WTC11 (cell line): ENCODE measurements around the gene GRM8. TPM values are rescaled to one million over a fixed set of nuclear protein-coding genes. Genes with fewer than 3 reads are reported as not detected.

Experiments used
- ATAC-seq: fragments of 200-7000 bp; cut with Tn5 transposase; 2 replicates; pipeline ENCODE4 v1.10.0; 2021; ENCODE audit warnings: mild to moderate bottlenecking, moderate library complexity
- CTCF ChIA-PET: fragments of 300-600 bp; sonication (Branson Sonifier 250); formaldehyde crosslinking; loops from one replicate; lab custom pipeline; 2021; ENCODE audit warnings: antibody characterized with exemption; lab: Charles Lee
- POLR2A ChIA-PET: fragments of 350-600 bp; sonication (Branson Sonifier 250); formaldehyde crosslinking; loops from one replicate; lab custom pipeline; 2021; ENCODE audit warnings: antibody characterized with exemption; lab: Charles Lee
- DNase-seq: peaks from one replicate; pipeline ENCODE4 v3.0.0; 2021; ENCODE audit warnings: low spot score
- H3K27ac Mint-ChIP-seq: 2 replicates; pipeline ENCODE4 v1.8.0; 2021; ENCODE audit warnings: mixed read lengths
- H3K27me3 Mint-ChIP-seq: 2 replicates; pipeline ENCODE4 v1.8.0; 2021; ENCODE audit warnings: low read depth, mild to moderate bottlenecking, moderate library complexity, mixed read lengths
- H3K36me3 Mint-ChIP-seq: 2 replicates; pipeline ENCODE4 v1.8.0; 2021; ENCODE audit warnings: mixed read lengths
- H3K4me1 Mint-ChIP-seq: 2 replicates; pipeline ENCODE4 v1.8.0; 2022; ENCODE audit warnings: mixed read lengths
- H3K4me3 Mint-ChIP-seq: 2 replicates; pipeline ENCODE4 v1.8.0; 2021; ENCODE audit warnings: mild to moderate bottlenecking, moderate library complexity, mixed read lengths
- H3K9me3 Mint-ChIP-seq: 2 replicates; pipeline ENCODE4 v1.8.0; 2021; ENCODE audit warnings: mixed read lengths
- HMGXB4 ChIP-seq: sonication (generic); formaldehyde crosslinking; IDR thresholded peaks from 2 replicates; pipeline ENCODE4 v1.8.1; 2023; ENCODE audit warnings: mild to moderate bottlenecking, moderate library complexity, missing genetic modification reagents
- JUN ChIP-seq: sonication (generic); formaldehyde crosslinking; IDR thresholded peaks from 2 replicates; pipeline ENCODE4 v1.8.0; 2023; ENCODE audit warnings: mild to moderate bottlenecking, missing genetic modification reagents
- MAX ChIP-seq: sonication (generic); formaldehyde crosslinking; IDR thresholded peaks from 2 replicates; pipeline ENCODE4 v1.8.0; 2022; ENCODE audit warnings: mild to moderate bottlenecking, missing genetic modification reagents
- NR1H2 ChIP-seq: sonication (generic); formaldehyde crosslinking; IDR thresholded peaks from 2 replicates; pipeline ENCODE4 v1.9.0; 2021; ENCODE audit warnings: mild to moderate bottlenecking, moderate library complexity, missing genetic modification reagents
- SMAD3 ChIP-seq: sonication (generic); formaldehyde crosslinking; IDR thresholded peaks from 2 replicates; pipeline ENCODE4 v1.8.0; 2022; ENCODE audit warnings: missing genetic modification reagents, mild to moderate bottlenecking, borderline replicate concordance
- STAT6 ChIP-seq: sonication (generic); formaldehyde crosslinking; conservative IDR thresholded peaks from 2 replicates; pipeline ENCODE4 v1.8.1; 2023; ENCODE audit warnings: mild to moderate bottlenecking, low read depth, missing genetic modification reagents, moderate library complexity
- TCF7 ChIP-seq: sonication (generic); formaldehyde crosslinking; IDR thresholded peaks from 2 replicates; pipeline ENCODE4 v1.8.0; 2022; ENCODE audit warnings: mild to moderate bottlenecking, low read depth, missing genetic modification reagents, moderate library complexity
- USF2 ChIP-seq: sonication (generic); formaldehyde crosslinking; IDR thresholded peaks from 2 replicates; pipeline ENCODE4 v1.8.1; 2023; ENCODE audit warnings: mild to moderate bottlenecking, missing genetic modification reagents, moderate library complexity
- ZBTB43 ChIP-seq: sonication (generic); formaldehyde crosslinking; IDR thresholded peaks from 2 replicates; pipeline ENCODE4 v1.8.1; 2023; ENCODE audit warnings: mild to moderate bottlenecking, missing genetic modification reagents
- ZNF425 ChIP-seq: fragments of 250-450 bp; sonication (Bioruptor Pico); conservative IDR thresholded peaks from 2 replicates; pipeline ENCODE4 v1.9.0; 2021; ENCODE audit warnings: mild to moderate bottlenecking
- ZNF512 ChIP-seq: sonication (generic); formaldehyde crosslinking; IDR thresholded peaks from 2 replicates; pipeline ENCODE4 v1.8.1; 2022; ENCODE audit warnings: missing genetic modification reagents, borderline replicate concordance
- total RNA-seq: library from RNA; stranded (reverse); gene quantifications from 3 replicates; pipeline ENCODE4 v1.2.3, GENCODE V29; 2021
- TF ChIP-seq, protein P1 (sequence below): sonication (generic); formaldehyde crosslinking; IDR thresholded peaks from 2 replicates; pipeline ENCODE4 v1.8.0; 2023; ENCODE audit warnings: missing genetic modification reagents
- TF ChIP-seq, protein P2 (sequence below): fragments of 250-450 bp; sonication (Bioruptor Pico); IDR thresholded peaks from 2 replicates; pipeline ENCODE4 v1.9.0; 2021; ENCODE audit warnings: mild to moderate bottlenecking
- TF ChIP-seq, protein P3 (sequence below): fragments of 250-450 bp; sonication (Bioruptor Pico); IDR thresholded peaks from 2 replicates; pipeline ENCODE4 v1.9.0; 2021; ENCODE audit warnings: mild to moderate bottlenecking, borderline replicate concordance

GRM8 gene
- total RNA-seq, 1 experiment from 2014 or later: 2.3 TPM

DNA sequence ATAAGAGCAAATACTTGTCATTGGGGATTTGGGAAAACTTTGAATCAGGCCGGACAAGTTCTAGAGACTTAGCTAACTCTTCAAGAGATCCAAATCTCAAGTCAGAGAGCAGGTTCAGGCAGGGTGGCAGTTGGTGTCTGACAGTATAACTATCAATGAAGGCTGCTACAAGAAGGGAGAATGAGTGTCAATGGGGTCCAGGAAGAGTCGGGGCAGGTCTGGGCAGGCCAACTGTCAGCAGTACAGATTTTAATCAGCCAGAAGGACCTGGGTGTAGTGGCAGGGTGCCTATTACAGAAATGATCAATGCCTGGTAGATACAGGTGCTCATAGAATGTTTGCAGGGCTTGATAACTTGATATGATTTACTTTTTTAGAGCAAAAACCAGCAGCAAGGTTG lies 751.1 kb downstream of the GRM8 start (continued):
- TF ChIP-seq ZBTB43 (CRISPR knock-in tag): no peak
- no peak for TF ChIP-seq MAX (CRISPR knock-in tag)
- no peak for TF ChIP-seq STAT6 (CRISPR knock-in tag)
- TF ChIP-seq, protein P1, sequence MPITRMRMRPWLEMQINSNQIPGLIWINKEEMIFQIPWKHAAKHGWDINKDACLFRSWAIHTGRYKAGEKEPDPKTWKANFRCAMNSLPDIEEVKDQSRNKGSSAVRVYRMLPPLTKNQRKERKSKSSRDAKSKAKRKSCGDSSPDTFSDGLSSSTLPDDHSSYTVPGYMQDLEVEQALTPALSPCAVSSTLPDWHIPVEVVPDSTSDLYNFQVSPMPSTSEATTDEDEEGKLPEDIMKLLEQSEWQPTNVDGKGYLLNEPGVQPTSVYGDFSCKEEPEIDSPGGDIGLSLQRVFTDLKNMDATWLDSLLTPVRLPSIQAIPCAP (CRISPR knock-in tag): no peak

DNA sequence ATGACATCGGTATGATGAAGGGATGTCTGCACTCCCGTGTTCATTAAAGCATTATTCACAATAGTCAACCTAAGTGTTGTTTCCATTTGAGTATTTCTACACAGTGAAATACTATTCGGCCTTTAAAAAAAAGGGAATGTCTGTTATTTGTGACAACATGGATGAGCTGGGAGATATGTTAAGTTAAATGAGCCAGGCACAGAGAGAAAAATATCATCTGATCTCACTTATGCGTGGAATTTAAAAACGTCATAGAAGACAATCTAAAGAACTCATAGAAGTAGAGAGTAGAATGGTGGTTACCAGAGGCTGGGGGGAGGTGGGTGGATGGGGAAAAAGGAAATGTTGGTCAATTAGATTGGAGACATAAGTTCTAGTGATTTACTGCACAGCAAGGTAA lies 753.3 kb downstream of the GRM8 start:
- Mint-ChIP-seq H3K4me1 (no peaks in the 10 kb centered on the region), H3K36me3 (no peaks in the 10 kb centered on the region), H3K27me3 (no peaks in the 10 kb centered on the region), H3K27ac (no peak overlapping the region), H3K9me3 (no peaks in the 10 kb centered on the region), H3K4me3 (no peak overlapping the region)
- ChIA-PET POLR2A (no interaction called here), CTCF (no interaction called here)
- no peak for ATAC-seq
- no peak for DNase-seq
- TF ChIP-seq, protein P2, sequence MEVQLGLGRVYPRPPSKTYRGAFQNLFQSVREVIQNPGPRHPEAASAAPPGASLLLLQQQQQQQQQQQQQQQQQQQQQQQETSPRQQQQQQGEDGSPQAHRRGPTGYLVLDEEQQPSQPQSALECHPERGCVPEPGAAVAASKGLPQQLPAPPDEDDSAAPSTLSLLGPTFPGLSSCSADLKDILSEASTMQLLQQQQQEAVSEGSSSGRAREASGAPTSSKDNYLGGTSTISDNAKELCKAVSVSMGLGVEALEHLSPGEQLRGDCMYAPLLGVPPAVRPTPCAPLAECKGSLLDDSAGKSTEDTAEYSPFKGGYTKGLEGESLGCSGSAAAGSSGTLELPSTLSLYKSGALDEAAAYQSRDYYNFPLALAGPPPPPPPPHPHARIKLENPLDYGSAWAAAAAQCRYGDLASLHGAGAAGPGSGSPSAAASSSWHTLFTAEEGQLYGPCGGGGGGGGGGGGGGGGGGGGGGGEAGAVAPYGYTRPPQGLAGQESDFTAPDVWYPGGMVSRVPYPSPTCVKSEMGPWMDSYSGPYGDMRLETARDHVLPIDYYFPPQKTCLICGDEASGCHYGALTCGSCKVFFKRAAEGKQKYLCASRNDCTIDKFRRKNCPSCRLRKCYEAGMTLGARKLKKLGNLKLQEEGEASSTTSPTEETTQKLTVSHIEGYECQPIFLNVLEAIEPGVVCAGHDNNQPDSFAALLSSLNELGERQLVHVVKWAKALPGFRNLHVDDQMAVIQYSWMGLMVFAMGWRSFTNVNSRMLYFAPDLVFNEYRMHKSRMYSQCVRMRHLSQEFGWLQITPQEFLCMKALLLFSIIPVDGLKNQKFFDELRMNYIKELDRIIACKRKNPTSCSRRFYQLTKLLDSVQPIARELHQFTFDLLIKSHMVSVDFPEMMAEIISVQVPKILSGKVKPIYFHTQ (CRISPR knock-in tag): no peak
- TF ChIP-seq ZNF425: no peak
- no peak for TF ChIP-seq NR1H2
- no peak for TF ChIP-seq TCF7 (CRISPR knock-in tag)
- no peak for TF ChIP-seq USF2 (CRISPR knock-in tag)
- no peak for TF ChIP-seq JUN (CRISPR knock-in tag)
- no peak for TF ChIP-seq HMGXB4
- TF ChIP-seq, protein P3, sequence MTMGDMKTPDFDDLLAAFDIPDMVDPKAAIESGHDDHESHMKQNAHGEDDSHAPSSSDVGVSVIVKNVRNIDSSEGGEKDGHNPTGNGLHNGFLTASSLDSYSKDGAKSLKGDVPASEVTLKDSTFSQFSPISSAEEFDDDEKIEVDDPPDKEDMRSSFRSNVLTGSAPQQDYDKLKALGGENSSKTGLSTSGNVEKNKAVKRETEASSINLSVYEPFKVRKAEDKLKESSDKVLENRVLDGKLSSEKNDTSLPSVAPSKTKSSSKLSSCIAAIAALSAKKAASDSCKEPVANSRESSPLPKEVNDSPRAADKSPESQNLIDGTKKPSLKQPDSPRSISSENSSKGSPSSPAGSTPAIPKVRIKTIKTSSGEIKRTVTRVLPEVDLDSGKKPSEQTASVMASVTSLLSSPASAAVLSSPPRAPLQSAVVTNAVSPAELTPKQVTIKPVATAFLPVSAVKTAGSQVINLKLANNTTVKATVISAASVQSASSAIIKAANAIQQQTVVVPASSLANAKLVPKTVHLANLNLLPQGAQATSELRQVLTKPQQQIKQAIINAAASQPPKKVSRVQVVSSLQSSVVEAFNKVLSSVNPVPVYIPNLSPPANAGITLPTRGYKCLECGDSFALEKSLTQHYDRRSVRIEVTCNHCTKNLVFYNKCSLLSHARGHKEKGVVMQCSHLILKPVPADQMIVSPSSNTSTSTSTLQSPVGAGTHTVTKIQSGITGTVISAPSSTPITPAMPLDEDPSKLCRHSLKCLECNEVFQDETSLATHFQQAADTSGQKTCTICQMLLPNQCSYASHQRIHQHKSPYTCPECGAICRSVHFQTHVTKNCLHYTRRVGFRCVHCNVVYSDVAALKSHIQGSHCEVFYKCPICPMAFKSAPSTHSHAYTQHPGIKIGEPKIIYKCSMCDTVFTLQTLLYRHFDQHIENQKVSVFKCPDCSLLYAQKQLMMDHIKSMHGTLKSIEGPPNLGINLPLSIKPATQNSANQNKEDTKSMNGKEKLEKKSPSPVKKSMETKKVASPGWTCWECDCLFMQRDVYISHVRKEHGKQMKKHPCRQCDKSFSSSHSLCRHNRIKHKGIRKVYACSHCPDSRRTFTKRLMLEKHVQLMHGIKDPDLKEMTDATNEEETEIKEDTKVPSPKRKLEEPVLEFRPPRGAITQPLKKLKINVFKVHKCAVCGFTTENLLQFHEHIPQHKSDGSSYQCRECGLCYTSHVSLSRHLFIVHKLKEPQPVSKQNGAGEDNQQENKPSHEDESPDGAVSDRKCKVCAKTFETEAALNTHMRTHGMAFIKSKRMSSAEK: no peak
- TF ChIP-seq, protein P1 (CRISPR knock-in tag): no peak
- TF ChIP-seq ZNF512 (CRISPR knock-in tag): no peak
- no peak for TF ChIP-seq SMAD3 (CRISPR knock-in tag)
